MCF 10A (cell line): ENCODE measurements around the gene HAAO. TPM values are rescaled to one million over a fixed set of nuclear protein-coding genes. Genes with fewer than 3 reads are reported as not detected.

Experiments used
- BruUV-seq: library from RNA; stranded (reverse); fragments of 400-500 nt; replicated peaks from 2 replicates; lab custom pipeline; 2021; lab: Mats Ljungman, UMichigan
- CTCF ChIA-PET: fragments of 300-600 bp; sonication (Branson Sonifier 250); formaldehyde crosslinking; extraction: SDS; loops from one replicate; lab custom pipeline; 2021; ENCODE audit warnings: antibody characterized with exemption, inconsistent platforms; lab: Yijun Ruan, JAX
- POLR2A ChIA-PET: fragments of 300-600, 350-650 bp; sonication (Branson Sonifier 250); formaldehyde crosslinking; extraction: SDS; loops from one replicate; lab custom pipeline; 2020; ENCODE audit warnings: antibody characterized with exemption, inconsistent platforms; lab: Yijun Ruan, JAX
- DNase-seq: peaks from one replicate; pipeline ENCODE4 v3.0.0-alpha.2; 2018; ENCODE audit not compliant: unreplicated experiment
- H3K27ac Mint-ChIP-seq: one replicate; pipeline ENCODE4 v1.8.0; 2022; ENCODE audit warnings: mild to moderate bottlenecking, low read depth, mixed read lengths; ENCODE audit not compliant: unreplicated experiment
- H3K27me3 Mint-ChIP-seq: one replicate; pipeline ENCODE4 v1.8.0; 2022; ENCODE audit warnings: mixed read lengths; ENCODE audit not compliant: insufficient read depth, unreplicated experiment
- H3K36me3 Mint-ChIP-seq: one replicate; pipeline ENCODE4 v1.8.0; 2022; ENCODE audit warnings: mild to moderate bottlenecking, moderate library complexity, mixed read lengths; ENCODE audit not compliant: insufficient read depth, unreplicated experiment
- H3K4me1 Mint-ChIP-seq: one replicate; pipeline ENCODE4 v1.8.0; 2022; ENCODE audit warnings: mixed read lengths; ENCODE audit not compliant: insufficient read depth, unreplicated experiment
- H3K4me3 Mint-ChIP-seq: one replicate; pipeline ENCODE4 v1.8.0; 2022; ENCODE audit warnings: mild to moderate bottlenecking, moderate library complexity, mixed read lengths; ENCODE audit not compliant: unreplicated experiment
- H3K9me3 Mint-ChIP-seq: one replicate; pipeline ENCODE4 v1.8.0; 2022; ENCODE audit warnings: mixed read lengths; ENCODE audit not compliant: unreplicated experiment
- intact Hi-C: fragments of 100-400 bp; cut with micrococcal nuclease; formaldehyde crosslinking; loops from 2 replicates; pipeline ENCODE4 v1.14.1; 2022
- total RNA-seq: library from RNA; stranded (reverse); gene quantifications from 2 replicates; pipeline ENCODE4 v1.2.3, GENCODE V29; 2022
- TF ChIP-seq, protein P1 (sequence below): fragments of 200-600 bp; IDR thresholded peaks from one replicate; pipeline ENCODE4 v1.8.0; 2022; ENCODE audit warnings: antibody characterized with exemption, mild to moderate bottlenecking; ENCODE audit not compliant: unreplicated experiment

The HAAO gene
- total RNA-seq, 1 experiment from 2014 or later = not detected

DNA sequence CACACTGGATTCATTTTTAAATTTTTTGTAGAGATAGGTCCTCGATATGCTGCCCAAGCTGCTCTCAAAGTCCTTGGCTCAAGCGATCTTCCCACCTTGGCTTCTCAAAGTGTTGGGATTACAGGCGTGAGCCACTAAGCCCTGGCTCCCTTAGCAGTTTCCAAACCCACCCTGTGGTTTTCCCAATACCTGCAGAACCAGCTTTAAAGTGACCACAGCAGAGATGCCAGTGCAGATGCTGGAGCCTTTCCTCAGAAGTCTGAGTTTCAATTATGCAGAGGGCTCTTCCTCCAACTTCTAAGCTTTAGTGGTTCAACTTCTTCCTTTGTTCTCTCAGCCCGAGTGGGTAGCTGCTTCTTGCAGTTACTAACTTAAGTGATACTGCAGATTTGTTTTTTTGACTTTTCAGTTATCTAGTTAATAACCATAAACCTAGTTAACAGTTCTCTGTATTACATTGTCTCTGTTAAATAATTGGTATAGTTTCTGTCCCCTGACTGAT, 8.1 kb upstream of the HAAO start:
- no peak for DNase-seq
- intact Hi-C loops = no loop called here
- Mint-ChIP-seq H3K4me1 (peaks cover 20% of the 10 kb centered on the region), H3K36me3 (no peaks in the 10 kb centered on the region), H3K27me3 (no peaks in the 10 kb centered on the region), H3K27ac (no peak overlapping the region), H3K4me3 (no peak overlapping the region), H3K9me3 (no peaks in the 10 kb centered on the region)
- TF ChIP-seq, protein P1, sequence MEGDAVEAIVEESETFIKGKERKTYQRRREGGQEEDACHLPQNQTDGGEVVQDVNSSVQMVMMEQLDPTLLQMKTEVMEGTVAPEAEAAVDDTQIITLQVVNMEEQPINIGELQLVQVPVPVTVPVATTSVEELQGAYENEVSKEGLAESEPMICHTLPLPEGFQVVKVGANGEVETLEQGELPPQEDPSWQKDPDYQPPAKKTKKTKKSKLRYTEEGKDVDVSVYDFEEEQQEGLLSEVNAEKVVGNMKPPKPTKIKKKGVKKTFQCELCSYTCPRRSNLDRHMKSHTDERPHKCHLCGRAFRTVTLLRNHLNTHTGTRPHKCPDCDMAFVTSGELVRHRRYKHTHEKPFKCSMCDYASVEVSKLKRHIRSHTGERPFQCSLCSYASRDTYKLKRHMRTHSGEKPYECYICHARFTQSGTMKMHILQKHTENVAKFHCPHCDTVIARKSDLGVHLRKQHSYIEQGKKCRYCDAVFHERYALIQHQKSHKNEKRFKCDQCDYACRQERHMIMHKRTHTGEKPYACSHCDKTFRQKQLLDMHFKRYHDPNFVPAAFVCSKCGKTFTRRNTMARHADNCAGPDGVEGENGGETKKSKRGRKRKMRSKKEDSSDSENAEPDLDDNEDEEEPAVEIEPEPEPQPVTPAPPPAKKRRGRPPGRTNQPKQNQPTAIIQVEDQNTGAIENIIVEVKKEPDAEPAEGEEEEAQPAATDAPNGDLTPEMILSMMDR = no peak
- ChIA-PET CTCF (interaction anchor here (1.3 to 1.4 kb wide), 2 partner anchors 9 to 13 kb away, joined by 3 to 5 read pairs; no protein-coding TSS in a partner anchor), POLR2A (interaction anchor here (1.0 to 1.9 kb wide), 2 partner anchors 9 to 10 kb away, joined by 4 to 8 read pairs; no protein-coding TSS in a partner anchor)
- no TSS peak for BruUV-seq

DNA sequence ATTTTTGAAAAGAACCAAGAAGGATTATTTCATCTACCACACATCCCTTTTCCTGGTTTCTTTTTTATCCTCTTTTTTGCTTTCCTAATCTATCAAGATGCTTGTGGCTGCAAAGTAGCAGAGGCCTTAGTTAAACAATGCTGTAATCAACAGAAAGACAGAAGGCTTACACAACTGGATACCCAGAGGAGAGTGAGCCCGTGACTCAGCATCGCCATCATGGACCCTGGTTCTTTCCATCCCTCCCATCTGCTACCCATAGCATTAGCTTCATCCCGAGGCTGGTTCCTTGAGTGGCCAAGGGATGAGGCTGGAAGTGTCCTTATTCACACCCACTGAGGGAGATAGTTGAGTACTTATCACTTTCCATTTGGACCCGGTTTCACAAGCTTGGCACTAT, 7.5 kb upstream of the HAAO start:
- TF ChIP-seq, protein P1 = no peak
- Mint-ChIP-seq H3K9me3 (no peaks in the 10 kb centered on the region), H3K36me3 (no peaks in the 10 kb centered on the region), H3K27me3 (no peaks in the 10 kb centered on the region), H3K4me3 (no peak overlapping the region), H3K27ac (no peak overlapping the region), H3K4me1 (peaks cover 21% of the 10 kb centered on the region)
- ChIA-PET POLR2A (interaction anchor here (1.9 kb wide), 1 partner anchor 11 kb away, joined by 8 read pairs; no protein-coding TSS in a partner anchor), CTCF (interaction anchor here (1.3 to 1.4 kb wide), 2 partner anchors 9 to 13 kb away, joined by 3 to 5 read pairs; no protein-coding TSS in a partner anchor)
- no peak for DNase-seq
- intact Hi-C loops = no loop called here
- no TSS peak for BruUV-seq

DNA sequence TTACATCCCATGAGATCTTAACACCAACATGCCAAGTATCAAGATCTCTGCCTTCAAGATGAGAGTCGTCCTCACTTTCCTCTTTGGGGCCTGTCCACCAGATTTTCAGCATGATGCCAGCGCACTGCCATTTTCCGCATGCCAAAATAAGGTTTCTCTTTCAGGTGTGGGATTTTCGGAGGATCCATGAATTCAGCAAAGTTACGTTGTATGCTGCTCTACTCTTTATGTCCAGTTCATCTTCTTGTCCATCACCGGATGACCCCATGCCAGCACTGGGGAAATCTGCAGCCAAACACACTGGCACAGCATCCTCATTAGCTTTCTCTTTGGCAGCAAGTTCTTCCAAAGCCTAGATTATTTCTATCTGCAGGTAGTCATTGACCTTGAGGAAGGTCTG, 4.9 kb upstream of the HAAO start:
- Mint-ChIP-seq H3K36me3 (no peaks in the 10 kb centered on the region), H3K4me1 (peaks cover 21% of the 10 kb centered on the region), H3K9me3 (no peaks in the 10 kb centered on the region), H3K4me3 (no peak overlapping the region), H3K27ac (no peak overlapping the region), H3K27me3 (no peaks in the 10 kb centered on the region)
- intact Hi-C loops = no loop called here
- TF ChIP-seq, protein P1 = no peak
- CTCF ChIA-PET = no interaction called here
- POLR2A ChIA-PET = interaction anchor here (2.5 kb wide), 1 partner anchor 13 kb away, joined by 14 read pairs; no protein-coding TSS in a partner anchor
- DNase-seq = no peak
- BruUV-seq = no TSS peak

DNA sequence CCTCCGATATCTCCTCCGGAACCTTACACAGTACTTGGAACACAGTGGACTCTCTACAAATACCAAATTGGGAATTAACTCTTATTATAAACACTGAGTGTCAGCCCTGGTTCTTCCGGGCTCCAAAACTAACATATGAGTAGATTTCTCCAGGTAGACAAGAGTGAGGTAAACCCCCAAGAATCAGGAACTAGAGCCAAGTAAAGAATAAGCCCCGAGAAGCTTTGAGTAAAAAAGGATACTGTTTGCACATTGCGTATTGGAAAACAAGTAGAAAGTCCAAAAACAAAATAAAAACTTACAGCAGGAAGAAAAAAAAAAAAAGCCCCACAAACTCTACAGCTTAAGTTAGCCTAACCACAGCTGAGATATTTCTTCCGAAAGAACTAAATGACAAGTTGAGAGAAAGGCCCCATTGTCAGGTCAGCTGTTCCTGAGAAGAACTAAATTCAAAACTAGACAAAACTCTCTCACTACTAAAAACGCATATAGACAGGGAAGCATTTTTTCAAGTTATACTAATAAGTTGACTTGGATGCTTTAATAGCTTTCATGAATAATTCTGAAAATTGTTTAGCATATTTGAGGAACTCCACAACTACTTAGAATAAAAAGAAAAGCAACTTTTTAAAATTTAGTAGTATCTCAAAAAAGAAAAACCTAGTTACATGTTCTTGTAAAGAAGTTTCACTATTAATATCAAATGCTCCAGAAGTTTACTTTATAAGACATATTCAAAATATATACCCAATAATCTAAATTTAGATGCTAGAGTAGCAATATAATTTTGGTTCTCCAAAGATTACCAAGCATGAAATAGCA, 4.3 kb upstream of the HAAO start:
- intact Hi-C loops = no loop called here
- TF ChIP-seq, protein P1 = no peak
- no peak for DNase-seq
- H3K4me1 Mint-ChIP-seq = peaks cover 19% of the 10 kb centered on the region
- H3K4me3 Mint-ChIP-seq = no peak overlapping the region
- H3K9me3 Mint-ChIP-seq = no peaks in the 10 kb centered on the region
- ChIA-PET POLR2A (interaction anchor here (1.5 to 2.5 kb wide), 2 partner anchors 13 to 17 kb away, joined by 5 to 14 read pairs; no protein-coding TSS in a partner anchor), CTCF (interaction anchor here (0.6 to 0.7 kb wide), 4 partner anchors 176 to 1464 kb away, joined by 3 to 4 read pairs (median 4); no protein-coding TSS in a partner anchor)
- H3K36me3 Mint-ChIP-seq = no peaks in the 10 kb centered on the region
- no peaks in the 10 kb centered on the region for H3K27me3 Mint-ChIP-seq
- no TSS peak for BruUV-seq
- peak overlapping the region; percentile 76 for H3K27ac Mint-ChIP-seq
